ENCODE data around the gene SCFD2.
"Not testable (repeated sequence)": the region's sequence is repeated elsewhere in the genome, so short reads cannot be mapped to it uniquely, and the experiment has no call there.

The SCFD2 gene

GRCh38 chr4:53185869-53186585 lies 179.8 kb downstream of the SCFD2 start:
- DNase-seq: no peak

GRCh38 chr4:53183754-53184153 lies 182.1 kb downstream of the SCFD2 start:
- no peak for DNase-seq

GRCh38 chr4:53177751-53178150 lies 188.1 kb downstream of the SCFD2 start:
- DNase-seq: not testable (repeated sequence)

GRCh38 chr4:53175640-53176039 lies 190.2 kb downstream of the SCFD2 start:
- DNase-seq: no peak

DNA sequence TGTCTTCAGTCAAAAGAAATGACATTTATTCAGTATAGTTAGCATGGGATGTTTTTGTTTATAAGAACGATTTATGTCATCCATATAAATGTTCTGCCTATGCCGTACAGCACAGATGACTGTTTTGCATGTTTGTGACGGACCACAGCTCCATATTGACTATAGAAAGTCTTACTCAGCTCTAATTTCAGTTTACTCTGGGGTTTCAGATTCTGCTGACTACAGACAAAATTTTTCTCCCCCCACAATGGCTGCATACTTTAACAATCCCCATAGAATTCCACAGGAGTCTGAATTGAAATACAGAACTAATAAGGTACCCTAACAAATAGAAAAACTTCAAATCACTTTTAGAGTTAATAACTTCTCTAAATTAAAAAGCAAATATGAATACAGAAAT lies 191.0 kb downstream of the SCFD2 start:
- no peak for DNase-seq

DNA sequence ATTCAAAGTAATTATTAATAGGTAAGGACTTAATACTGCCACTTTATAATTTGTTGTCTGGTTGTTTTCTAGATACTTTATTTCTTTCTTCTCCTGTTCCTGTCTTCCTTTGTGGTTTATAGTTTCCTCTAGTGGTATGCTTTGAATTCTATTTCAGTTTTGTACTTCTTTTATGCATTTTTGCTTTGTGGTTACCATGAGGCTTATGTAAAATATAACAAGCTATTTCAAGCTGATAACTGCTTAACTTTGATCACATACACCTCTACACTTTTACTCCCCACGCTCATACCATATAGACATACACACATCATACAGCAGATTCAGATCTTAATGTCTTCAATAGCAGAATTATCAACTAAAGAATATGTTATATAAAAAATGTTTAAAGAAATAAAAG lies 192.3 kb downstream of the SCFD2 start:
- no peak for DNase-seq

DNA sequence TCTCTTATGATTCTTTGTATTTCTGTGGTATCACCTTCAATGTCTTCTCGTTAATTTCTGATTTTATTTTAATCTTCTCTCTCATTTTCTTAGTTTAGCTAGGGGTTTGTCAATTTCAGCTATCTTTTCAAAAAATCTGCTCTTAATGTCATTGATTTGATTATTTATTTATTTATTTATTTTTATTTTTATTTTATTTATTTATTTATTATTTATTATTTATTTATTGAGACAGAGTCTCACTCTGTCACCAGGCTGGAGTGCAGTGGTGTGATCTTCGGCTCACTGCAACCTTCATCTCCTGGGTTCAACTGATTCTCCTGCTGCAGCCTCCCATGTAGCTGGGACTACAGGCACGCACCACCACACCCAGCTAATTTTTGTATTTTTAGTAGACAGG lies 194.1 kb downstream of the SCFD2 start:
- no peak for DNase-seq

GRCh38 chr4:53169695-53170617 lies 195.9 kb downstream of the SCFD2 start:
- no peak for DNase-seq

DNA sequence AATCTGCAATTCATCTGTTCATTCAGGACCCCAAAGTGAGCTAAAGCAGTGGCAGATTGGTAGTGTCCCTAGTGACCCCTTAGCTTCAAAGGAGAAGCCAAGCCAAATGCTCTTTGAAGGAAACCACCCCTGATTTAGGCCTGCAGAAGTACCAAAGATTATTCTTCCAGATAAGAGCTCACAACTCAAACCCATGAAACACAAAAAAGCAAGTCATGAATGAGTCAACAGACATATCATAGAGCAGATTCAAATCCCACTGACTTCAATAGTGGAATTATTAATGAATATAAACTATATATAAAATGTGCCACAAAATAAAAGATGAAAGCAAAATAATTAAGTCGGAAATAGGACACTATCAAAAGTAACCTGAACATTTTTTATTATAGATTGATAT lies 197.6 kb downstream of the SCFD2 start:
- no peak for DNase-seq

GRCh38 chr4:53162969-53163368 lies 202.9 kb downstream of the SCFD2 start:
- DNase-seq: no peak

DNA sequence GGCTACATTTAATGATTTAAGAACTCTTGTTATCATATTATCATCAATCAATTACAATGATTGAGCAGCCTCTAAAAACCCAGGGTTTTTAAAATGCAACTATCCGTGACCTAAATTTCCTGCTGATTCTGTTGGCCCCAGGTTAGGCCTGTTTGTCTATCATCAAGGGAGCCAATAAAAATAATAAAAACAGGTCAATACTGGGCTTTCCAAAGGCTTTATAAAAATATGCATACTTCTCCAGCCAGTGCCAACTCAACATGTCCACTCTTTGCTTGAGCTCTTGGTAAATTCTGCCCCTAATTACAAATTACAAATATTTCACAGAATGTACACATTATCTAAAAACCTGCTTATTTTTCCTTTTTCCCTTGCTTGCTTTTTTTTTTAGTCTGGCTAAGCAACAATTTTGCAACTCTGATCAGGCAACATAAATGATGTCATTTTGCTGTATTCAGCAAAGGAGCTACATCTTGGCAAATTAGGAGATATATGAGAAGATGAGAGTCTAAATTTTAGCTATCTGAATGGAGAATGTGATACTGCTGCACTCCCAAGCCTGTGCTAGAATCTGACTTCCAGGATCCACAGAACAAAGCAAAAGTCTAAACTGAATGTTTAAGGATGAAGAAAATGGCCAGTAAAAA lies 204.0 kb downstream of the SCFD2 start:
- DNase-seq: no peak

GRCh38 chr4:53161051-53161786 lies 204.6 kb downstream of the SCFD2 start:
- DNase-seq: no peak

DNA sequence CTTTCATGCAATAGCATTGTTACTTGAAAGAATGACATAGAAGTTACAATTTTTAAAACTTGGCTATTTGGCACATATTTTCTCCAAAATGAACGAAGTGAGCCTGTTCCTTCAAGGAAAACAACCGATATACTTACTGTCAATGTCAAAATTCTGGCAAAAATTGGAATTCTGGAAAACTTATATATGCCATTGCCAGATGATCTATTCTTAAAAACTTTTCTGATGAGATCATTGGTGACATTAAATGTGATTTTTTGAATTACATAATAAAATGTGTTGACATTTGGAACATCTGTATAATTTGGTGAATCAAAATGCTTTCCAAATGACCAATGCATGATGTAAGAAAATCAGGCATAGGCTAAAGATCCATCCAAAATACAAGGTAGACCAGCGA lies 209.0 kb downstream of the SCFD2 start:
- DNase-seq: no peak

GRCh38 chr4:53152467-53152866 lies 213.4 kb downstream of the SCFD2 start:
- DNase-seq: no peak

DNA sequence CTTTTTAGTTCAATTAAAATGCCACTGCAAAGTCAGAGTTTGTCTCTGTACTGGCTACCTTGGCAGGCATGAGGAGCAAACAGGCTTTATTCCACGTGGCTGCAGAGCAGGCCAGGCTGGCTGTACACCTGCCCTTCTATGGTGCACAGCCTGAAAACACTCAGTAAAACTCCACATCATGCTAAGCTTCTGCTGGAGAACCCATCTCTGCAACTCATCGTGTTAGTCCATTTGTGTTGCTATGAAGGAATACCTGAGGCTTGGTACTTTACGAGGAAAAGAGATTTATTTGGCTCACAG lies 214.4 kb downstream of the SCFD2 start:
- no peak for DNase-seq

GRCh38 chr4:53150631-53151488 lies 215.0 kb downstream of the SCFD2 start:
- no peak for DNase-seq

- DNase-seq: no peak
Observed at GRCh38 chr4:53147711-53148110, 218.2 kb downstream of the SCFD2 start.

DNA sequence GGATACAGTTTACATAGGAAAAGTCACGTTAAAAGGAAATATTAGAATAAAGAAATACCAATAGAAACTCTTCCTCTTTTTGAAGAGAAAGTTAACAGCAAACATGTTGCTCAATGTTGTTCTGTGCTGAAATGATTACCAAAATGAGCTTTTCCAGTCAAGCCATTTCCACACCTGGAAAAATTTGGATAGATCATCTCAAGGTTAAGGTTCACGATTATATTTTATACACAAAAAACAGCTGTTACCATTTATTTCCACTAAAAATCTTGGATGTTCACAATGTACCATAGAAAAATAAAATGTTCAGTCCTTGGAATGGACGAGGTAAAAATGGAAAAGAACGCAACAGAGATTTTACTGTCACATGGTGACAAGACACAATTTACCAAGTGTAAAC lies 218.7 kb downstream of the SCFD2 start:
- DNase-seq: no peak

- DNase-seq: no peak
Observed at GRCh38 chr4:53141308-53141707, 224.6 kb downstream of the SCFD2 start.

GRCh38 chr4:53139256-53139655 lies 226.6 kb downstream of the SCFD2 start:
- DNase-seq: not testable (repeated sequence)

DNA sequence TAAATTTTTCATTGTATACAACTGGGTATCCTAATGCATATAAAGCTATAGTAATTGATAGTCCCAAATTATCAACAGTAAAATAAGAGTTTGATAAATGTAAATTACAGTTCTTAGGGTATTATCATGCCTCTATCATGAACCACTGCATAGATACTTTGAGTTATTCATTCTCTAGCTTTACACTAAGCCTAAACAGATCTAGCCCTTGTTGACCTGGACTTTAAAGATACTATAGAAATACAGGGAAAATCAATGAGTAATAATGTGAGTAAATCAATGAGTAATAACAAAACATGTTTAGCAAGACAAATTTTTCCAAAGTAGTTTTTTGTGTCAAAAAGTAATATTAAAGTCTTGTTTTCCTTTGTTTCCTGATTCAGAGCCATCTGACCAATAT lies 228.4 kb downstream of the SCFD2 start:
- DNase-seq: no peak

- no peak for DNase-seq
Observed at GRCh38 chr4:53136954-53137353, 228.9 kb downstream of the SCFD2 start.
